Right renal pelvis (tissue), 4 donors: ENCODE measurements around the gene ISLR. TPM values are rescaled to one million over a fixed set of nuclear protein-coding genes. Genes with fewer than 3 reads are reported as not detected.

Experiments
- DNase-seq, 4 donors: peaks; one replicate each; pipeline ENCODE4 v3.0.0-alpha.2; 2013; ENCODE audit warnings: low read depth in 4 of 4, low spot score in 3 of 4, missing footprints in 1 of 4
- polyA plus RNA-seq, 4 donors: library from polyadenylated mRNA; unstranded; fragments of 120-200 nt; gene quantifications; one replicate each; pipeline ENCODE4 v1.2.1, GENCODE V29; 2013; ENCODE audit not compliant: insufficient read length in 4 of 4

Gene ISLR
- polyA plus RNA-seq, 4 donors: 50.5 to 72.9 (median 61.8) TPM

- DNase-seq: no peak
Measured at GRCh38 chr15:74170875-74171578, 2.5 kb upstream of the ISLR start.

- no peak for DNase-seq
Measured at GRCh38 chr15:74171965-74172541, 1.5 kb upstream of the ISLR start.

DNA sequence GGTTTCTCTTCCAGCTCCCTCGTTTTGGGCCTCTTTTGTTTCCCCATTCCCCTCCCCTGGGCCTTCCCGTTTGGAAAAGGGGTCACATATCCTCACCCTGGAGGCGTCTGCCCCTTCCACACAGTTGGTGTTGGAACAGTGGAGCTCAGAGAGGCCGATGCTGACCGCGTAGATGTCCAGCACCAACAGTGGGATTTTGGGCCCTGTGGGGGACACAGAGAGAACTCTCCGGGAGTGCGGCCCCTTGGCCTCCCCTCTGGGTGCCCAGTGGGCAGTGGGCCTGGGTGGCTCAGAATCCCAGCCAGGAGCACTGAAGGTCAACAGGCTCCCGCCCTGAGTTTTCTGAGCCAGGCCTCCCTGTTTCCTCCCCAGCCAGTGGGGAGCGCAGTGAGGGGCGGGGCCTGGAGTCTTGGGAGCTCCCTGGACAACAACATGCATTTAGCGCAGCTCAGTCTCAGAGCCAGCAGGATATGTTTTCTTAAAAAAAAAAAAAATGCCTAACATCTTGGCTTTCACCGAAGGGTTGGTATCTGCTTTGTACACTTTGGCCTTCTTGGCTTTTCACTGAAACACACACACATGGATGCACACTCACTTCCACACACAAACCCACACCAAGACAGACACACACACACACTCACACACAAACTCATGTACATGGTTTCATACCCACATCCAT lies 670 bp upstream of the ISLR start:
- DNase-seq: no peak

DNA sequence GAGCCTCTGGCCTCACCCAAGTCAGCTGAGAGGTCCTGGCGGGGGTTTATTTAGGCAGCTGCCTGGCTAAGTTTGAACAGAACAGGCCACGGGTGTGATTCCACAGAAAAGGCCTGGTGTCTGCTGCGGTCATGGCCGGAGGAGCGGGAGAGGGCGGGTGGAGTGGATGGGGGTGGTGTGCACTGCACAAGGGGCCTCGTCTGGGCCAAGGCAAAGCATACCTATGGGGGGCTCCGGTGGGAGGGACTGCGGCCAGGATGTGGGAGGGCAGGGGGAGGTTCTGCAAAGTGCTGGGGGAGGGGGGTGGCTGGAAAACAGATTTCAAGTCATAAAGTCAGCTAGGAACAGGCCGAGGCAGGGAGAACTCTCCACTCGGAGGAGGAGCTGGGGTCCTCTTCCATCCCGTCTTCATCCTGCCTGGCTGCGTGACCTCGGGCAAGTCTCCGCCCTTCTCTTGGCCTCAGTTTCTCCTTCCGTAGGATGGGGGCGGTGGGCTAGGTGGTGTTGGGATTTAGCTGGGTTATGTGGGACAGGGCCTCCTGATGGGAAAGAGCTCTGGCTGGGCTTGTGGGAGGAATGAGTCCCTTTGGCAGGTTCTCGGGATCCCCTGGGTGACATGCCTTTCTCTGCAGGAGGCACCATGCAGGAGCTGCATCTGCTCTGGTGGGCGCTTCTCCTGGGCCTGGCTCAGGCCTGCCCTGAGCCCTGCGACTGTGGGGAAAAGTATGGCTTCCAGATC lies 878 bp downstream of the ISLR start:
- DNase-seq: no peak

GRCh38 chr15:74174958-74175253 lies 1.4 kb downstream of the ISLR start:
- no peak for DNase-seq

DNA sequence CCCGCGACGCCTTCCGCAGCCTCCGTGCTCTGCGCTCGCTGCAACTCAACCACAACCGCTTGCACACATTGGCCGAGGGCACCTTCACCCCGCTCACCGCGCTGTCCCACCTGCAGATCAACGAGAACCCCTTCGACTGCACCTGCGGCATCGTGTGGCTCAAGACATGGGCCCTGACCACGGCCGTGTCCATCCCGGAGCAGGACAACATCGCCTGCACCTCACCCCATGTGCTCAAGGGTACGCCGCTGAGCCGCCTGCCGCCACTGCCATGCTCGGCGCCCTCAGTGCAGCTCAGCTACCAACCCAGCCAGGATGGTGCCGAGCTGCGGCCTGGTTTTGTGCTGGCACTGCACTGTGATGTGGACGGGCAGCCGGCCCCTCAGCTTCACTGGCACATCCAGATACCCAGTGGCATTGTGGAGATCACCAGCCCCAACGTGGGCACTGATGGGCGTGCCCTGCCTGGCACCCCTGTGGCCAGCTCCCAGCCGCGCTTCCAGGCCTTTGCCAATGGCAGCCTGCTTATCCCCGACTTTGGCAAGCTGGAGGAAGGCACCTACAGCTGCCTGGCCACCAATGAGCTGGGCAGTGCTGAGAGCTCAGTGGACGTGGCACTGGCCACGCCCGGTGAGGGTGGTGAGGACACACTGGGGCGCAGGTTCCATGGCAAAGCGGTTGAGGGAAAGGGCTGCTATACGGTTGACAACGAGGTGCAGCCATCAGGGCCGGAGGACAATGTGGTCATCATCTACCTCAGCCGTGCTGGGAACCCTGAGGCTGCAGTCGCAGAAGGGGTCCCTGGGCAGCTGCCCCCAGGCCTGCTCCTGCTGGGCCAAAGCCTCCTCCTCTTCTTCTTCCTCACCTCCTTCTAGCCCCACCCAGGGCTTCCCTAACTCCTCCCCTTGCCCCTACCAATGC lies 2.0 kb downstream of the ISLR start:
- DNase-seq: no peak

DNA sequence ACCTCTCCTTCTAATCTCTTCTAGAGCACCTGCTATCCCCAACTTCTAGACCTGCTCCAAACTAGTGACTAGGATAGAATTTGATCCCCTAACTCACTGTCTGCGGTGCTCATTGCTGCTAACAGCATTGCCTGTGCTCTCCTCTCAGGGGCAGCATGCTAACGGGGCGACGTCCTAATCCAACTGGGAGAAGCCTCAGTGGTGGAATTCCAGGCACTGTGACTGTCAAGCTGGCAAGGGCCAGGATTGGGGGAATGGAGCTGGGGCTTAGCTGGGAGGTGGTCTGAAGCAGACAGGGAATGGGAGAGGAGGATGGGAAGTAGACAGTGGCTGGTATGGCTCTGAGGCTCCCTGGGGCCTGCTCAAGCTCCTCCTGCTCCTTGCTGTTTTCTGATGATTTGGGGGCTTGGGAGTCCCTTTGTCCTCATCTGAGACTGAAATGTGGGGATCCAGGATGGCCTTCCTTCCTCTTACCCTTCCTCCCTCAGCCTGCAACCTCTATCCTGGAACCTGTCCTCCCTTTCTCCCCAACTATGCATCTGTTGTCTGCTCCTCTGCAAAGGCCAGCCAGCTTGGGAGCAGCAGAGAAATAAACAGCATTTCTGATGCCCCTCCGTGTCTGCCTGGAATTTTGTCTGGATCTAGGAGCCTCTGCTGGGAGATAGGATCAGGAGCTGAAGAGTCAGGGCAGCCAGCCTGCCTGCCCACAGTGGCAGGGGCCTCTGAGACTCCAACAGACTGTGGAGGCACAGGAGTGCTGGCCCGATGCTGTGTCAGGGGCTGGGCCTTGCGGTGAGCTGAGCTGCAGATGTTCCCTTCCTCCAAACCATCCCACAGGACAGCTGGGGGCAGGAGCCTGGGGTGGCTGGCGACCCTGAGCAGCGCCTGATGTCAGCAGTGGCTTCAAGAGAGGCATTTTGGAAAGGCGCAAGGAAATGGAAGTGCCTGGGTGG lies 3.0 kb downstream of the ISLR start:
- no peak for DNase-seq

GRCh38 chr15:74178326-74179100 lies 5.0 kb downstream of the ISLR start:
- no peak for DNase-seq

DNA sequence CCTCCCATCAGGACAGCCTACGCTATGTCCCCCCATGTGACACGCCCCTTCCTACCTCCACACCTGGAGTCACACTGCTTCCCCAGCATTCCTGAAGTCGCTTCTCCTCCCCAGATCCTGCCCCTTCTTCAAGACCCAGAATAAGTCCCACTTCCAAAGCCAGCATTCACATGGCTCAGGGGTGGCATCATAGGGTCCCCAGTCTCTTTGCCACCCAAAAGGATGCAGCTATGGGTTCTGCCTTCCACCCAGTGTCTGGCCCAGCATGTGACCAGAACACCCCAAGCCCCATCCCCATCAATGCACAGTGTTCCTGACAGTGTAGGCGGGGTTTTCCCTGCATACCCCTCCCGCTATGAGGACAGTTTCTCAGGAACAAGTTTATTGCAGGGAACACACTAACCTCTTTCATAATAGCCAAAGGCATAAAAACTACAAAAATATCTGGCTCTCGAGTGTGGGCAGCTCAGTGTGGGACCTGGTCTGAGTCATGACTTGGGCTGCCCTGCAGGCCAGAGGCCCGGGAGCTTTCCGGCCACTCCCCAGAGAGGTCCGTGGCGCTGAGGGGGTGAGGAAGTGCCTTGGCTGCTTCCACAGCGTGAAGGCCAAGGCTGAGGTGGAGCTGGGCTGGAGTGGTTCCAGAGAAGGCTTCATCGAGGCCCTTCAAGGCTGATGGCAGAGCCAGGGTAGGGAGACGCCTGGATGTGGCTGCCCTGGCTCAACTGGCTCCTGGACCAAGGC lies 5.8 kb downstream of the ISLR start:
- no peak for DNase-seq

- DNase-seq: no peak
Measured at GRCh38 chr15:74179983-74180880, 6.7 kb downstream of the ISLR start.

DNA sequence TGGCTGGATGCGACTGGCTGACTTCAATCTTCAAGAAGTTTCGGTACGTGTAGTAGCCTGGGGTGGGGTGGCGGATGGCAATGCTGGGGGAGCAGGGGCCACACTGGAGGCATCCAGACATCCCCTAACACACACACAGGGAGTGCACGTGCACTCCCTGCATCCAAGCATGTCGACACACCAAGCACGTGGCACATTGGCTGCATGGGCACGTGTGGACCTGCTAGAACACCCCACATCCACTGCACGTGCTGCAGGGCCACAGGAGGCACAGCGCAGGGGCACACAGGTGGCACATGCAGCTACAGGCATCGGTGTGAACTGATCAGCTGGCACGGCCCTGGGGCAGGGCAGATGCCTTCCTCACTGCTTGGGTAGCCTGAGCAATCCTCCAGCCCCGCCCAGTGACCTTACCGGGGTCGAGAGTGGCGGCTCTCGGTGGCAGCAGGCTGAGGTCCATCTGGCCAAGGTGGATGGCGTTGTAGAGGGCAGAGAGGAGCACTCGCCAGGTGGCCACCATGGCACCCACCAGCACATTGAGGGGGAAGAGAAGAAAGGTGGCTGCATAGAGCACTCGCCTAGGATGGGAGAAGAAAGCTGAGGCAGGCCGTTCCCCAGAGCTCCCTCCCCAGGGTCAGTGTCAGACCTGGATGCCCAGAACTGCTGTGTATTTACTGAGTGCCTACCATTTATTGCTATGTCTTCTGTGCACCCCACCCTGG lies 7.5 kb downstream of the ISLR start:
- DNase-seq: no peak

- no peak for DNase-seq
Measured at GRCh38 chr15:74182131-74182530, 8.6 kb downstream of the ISLR start.

GRCh38 chr15:74184582-74185091 lies 11.1 kb downstream of the ISLR start:
- DNase-seq: no peak

GRCh38 chr15:74185710-74186348 lies 12.3 kb downstream of the ISLR start:
- DNase-seq: no peak

GRCh38 chr15:74188216-74188615 lies 14.7 kb downstream of the ISLR start:
- no peak for DNase-seq

DNA sequence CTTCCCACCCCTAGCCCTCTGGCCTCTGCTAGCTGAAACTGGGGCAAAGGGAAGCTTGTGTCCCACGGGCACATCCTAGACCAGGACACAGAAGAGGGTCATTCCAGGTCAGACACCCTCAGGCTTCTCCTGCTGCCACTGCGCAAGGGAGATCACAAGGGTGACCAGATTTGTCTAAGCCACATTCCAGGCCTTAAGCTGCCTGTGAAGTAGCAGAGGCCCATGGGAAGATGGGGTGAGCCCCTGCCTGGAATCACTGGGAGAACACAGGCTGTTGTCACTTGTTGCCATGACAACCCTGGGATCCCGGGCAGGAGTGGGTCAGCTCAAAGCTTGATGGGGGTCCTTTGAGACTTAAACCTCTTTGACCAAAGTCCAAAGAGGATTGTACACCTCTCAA lies 18.3 kb downstream of the ISLR start:
- no peak for DNase-seq
